HUES6 (cell line): ENCODE data around the gene CFAP251.

Source experiments
- H3K27ac ChIP-seq: 2 replicates; pipeline ENCODE4 v1.7.0; 2013; ENCODE audit warnings: low read depth, mild to moderate bottlenecking, low read length, inconsistent platforms
- H3K27me3 ChIP-seq: 2 replicates; pipeline ENCODE4 v1.6.1; 2013; ENCODE audit warnings: low read length; ENCODE audit not compliant: control insufficient read depth, insufficient read depth
- H3K36me3 ChIP-seq: 2 replicates; pipeline ENCODE4 v1.6.1; 2013; ENCODE audit warnings: low read length; ENCODE audit not compliant: control insufficient read depth, insufficient read depth
- H3K4me1 ChIP-seq: 2 replicates; pipeline ENCODE4 v1.6.1; 2013; ENCODE audit warnings: low read length; ENCODE audit not compliant: control insufficient read depth, insufficient read depth
- H3K4me3 ChIP-seq: 2 replicates; pipeline ENCODE4 v1.5.1; 2013; ENCODE audit warnings: low read depth, low read length
- H3K9ac ChIP-seq: one replicate; pipeline ENCODE4 v1.6.1; 2013; ENCODE audit warnings: mild to moderate bottlenecking, low read length
- H3K9me3 ChIP-seq: 2 replicates; pipeline ENCODE4 v1.6.1; 2013; ENCODE audit warnings: low read depth, low read length; ENCODE audit not compliant: control insufficient read depth, insufficient read depth

Gene CFAP251

GRCh38 chr12:121949648-121950397 lies 31.4 kb downstream of the CFAP251 start:
- Histone ChIP-seq H3K27me3 (no peaks in the 10 kb centered on the region), H3K27ac (no peak overlapping the region), H3K36me3 (no peaks in the 10 kb centered on the region), H3K9me3 (peaks cover 12% of the 10 kb centered on the region; the same call in 1 of the 2 replicates), H3K4me1 (peaks cover 6% of the 10 kb centered on the region), H3K4me3 (no peak overlapping the region), H3K9ac (no peak overlapping the region)

- no peaks in the 10 kb centered on the region for H3K27me3 ChIP-seq
- peaks cover 6% of the 10 kb centered on the region for H3K4me1 ChIP-seq
- H3K27ac ChIP-seq, result no peak overlapping the region
- H3K9ac ChIP-seq, result no peak overlapping the region
- no peak overlapping the region for H3K4me3 ChIP-seq
- H3K36me3 ChIP-seq, result no peaks in the 10 kb centered on the region
- H3K9me3 ChIP-seq, result peaks cover 5% of the 10 kb centered on the region; the same call in 1 of the 2 replicates
Measured at GRCh38 chr12:121953117-121953692, 34.8 kb downstream of the CFAP251 start.

DNA sequence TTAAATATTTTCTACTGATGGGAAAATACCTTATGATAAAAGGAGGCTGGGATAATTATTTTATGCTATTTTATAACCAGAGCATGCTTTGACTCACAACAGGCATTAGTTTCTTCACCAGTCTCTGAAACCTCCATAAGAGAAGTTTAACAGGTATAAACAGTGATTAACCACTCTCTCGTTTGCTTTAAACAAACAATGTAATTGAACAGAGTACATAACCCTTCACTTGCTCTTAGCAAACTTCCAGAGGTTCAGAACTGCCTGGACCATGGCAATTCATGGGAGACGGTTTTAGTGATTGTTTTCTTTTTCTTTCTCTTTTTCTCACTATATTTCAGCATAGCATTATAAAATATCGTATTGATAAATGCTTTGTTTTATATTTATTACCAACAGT lies 35.3 kb downstream of the CFAP251 start:
- Histone ChIP-seq H3K9me3 (peaks cover 5% of the 10 kb centered on the region; the same call in 1 of the 2 replicates), H3K4me3 (no peak overlapping the region), H3K27ac (no peak overlapping the region), H3K4me1 (peaks cover 10% of the 10 kb centered on the region), H3K27me3 (no peaks in the 10 kb centered on the region), H3K9ac (no peak overlapping the region), H3K36me3 (no peaks in the 10 kb centered on the region)

GRCh38 chr12:121955258-121956237 lies 37.2 kb downstream of the CFAP251 start:
- no peak overlapping the region for H3K4me3 ChIP-seq
- H3K27ac ChIP-seq, result no peak overlapping the region
- no peak overlapping the region for H3K9ac ChIP-seq
- peaks cover 5% of the 10 kb centered on the region; the same call in 1 of the 2 replicates for H3K9me3 ChIP-seq
- peaks cover 13% of the 10 kb centered on the region for H3K4me1 ChIP-seq
- no peaks in the 10 kb centered on the region for H3K36me3 ChIP-seq
- H3K27me3 ChIP-seq, result no peaks in the 10 kb centered on the region

DNA sequence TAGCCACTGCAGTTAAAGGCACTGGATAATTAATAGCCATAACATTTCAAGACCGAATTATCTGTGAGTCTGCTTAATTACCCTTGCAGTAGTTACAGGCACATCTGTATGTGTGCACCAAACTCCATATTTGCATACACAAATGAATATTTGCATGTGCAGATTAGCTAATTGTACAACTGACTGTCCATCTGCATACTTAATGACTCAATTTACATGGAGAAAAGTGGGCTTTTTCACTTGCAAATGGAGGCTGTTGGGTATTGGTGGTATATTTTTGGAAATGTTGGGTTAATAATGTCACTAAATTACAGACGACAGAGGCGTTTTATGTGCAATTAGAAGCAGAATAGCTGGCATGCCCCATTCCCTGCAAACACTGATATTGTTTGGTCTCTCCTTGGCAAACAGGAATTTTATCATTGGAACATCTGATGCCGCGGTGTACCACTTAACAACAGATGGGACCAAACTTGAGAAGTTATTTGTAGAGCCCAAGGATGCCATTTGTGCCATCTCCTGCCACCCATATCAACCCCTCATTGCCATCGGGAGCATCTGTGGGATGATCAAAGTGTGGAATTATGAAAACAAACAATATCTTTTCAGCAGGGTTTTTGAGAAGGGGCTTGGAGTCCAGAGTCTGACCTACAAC lies 39.6 kb downstream of the CFAP251 start:
- Histone ChIP-seq H3K27ac (no peak overlapping the region), H3K4me3 (no peak overlapping the region), H3K9me3 (peaks cover 4% of the 10 kb centered on the region; the same call in 1 of the 2 replicates), H3K9ac (no peak overlapping the region), H3K36me3 (no peaks in the 10 kb centered on the region), H3K27me3 (no peaks in the 10 kb centered on the region), H3K4me1 (peaks cover 13% of the 10 kb centered on the region)

DNA sequence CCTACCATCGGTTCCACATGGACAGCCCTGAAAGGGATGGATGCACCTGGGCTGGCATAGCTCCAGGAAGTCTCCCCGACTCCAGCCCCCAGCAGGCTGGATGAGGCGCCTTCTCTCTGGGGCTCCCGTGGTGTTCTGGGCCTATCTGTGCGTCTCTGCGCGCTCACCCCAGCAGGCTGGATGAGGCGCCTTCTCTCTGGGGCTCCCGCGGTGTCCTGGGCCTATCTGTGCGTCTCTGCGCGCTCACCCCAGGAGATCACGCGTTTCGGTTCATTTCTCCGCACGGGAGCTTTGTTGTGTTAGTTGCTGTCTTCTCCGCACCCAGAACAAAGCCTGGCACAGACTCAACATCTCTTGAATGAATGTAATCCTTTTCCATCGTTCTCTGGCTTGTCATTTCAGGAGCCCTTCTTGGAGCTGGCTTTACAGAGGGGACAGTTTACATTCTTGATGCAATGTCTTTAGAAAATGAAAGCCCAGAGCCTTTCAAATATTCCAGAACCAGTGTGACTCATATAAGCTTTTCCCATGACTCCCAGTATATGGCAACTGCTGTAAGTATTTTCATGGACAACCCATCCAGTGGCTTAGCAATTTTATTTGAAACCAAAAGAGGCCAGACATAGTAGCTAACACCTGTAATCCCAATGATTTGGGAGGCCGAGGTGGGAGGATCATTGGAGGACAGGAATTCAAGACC lies 40.3 kb downstream of the CFAP251 start:
- H3K27me3 ChIP-seq, result no peaks in the 10 kb centered on the region
- peaks cover 13% of the 10 kb centered on the region for H3K4me1 ChIP-seq
- H3K9me3 ChIP-seq, result no peaks in the 10 kb centered on the region
- no peak overlapping the region for H3K4me3 ChIP-seq
- H3K27ac ChIP-seq, result no peak overlapping the region
- H3K36me3 ChIP-seq, result no peaks in the 10 kb centered on the region
- no peak overlapping the region for H3K9ac ChIP-seq

DNA sequence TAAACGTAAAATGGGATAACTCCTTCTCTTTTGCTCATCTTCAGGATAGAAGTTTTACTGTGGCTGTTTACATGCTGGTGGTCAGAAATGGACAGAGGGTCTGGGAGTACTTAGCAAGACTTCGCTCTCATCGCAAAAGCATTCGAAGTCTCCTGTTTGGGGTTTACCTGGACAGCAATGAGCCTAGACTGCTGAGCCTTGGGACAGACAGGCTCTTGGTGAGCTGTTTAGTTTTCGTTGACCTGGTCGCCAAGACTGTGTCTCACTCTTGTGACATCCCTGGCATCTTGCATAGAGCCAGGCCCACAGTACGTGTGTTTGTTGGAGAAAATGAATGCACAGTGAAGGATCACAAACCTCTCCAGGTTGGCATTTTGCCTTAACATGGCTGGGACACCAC lies 42.1 kb downstream of the CFAP251 start:
- H3K4me1 ChIP-seq, result peaks cover 13% of the 10 kb centered on the region
- no peak overlapping the region for H3K4me3 ChIP-seq
- no peak overlapping the region for H3K9ac ChIP-seq
- H3K36me3 ChIP-seq, result no peaks in the 10 kb centered on the region
- no peak overlapping the region for H3K27ac ChIP-seq
- H3K27me3 ChIP-seq, result no peaks in the 10 kb centered on the region
- no peaks in the 10 kb centered on the region for H3K9me3 ChIP-seq

DNA sequence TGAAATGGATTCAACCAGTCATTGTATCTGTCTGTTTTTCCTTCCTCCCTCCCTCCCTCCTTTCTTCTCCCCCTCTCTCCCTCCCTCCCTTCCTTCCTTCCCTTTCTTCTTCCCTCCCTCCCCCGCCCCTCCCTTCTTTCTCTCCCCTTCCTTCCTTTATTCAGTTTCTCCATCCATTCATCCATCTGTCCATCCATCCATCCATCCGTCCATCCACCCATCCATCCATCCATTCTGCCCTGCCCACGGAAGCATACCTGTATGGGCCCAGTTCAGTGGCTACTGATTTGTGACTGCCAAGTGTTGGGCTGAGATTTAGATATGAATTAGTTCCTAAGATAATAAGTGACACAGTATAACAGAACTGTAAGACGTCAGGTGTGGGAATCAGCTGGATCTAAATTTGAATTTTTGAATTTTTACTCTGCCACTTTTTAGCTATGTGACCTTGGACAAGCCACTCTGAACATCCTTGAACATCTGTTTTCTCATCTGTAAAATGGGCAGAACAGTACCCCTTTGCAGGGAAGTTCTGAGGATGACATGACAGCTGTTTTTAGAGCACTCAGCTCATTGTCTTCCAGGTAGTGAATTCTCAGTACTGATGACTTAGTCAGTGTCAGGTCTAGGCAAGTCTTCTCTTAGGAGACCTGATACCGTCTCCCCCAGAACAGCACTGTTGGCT lies 42.9 kb downstream of the CFAP251 start:
- Histone ChIP-seq H3K9ac (no peak overlapping the region), H3K27me3 (no peaks in the 10 kb centered on the region), H3K36me3 (no peaks in the 10 kb centered on the region), H3K4me1 (peaks cover 13% of the 10 kb centered on the region), H3K27ac (no peak overlapping the region), H3K9me3 (no peaks in the 10 kb centered on the region), H3K4me3 (no peak overlapping the region)

- Histone ChIP-seq H3K27ac (no peak overlapping the region), H3K4me3 (no peak overlapping the region), H3K4me1 (peaks cover 4% of the 10 kb centered on the region; the same call in 1 of the 2 replicates), H3K9ac (no peak overlapping the region), H3K36me3 (no peaks in the 10 kb centered on the region), H3K27me3 (no peaks in the 10 kb centered on the region), H3K9me3 (no peaks in the 10 kb centered on the region)
Measured at GRCh38 chr12:121963341-121964018, 45.1 kb downstream of the CFAP251 start.
